GM12878 (cell line): ENCODE measurements around the gene PAK5. TPM values are rescaled to one million over a fixed set of nuclear protein-coding genes. Genes with fewer than 3 reads are reported as not detected.

Experiments used
- BHLHE40 ChIP-seq, 2 experiments: fragments of 450-650 bp in 1 of 2; IDR thresholded peaks; 2 replicates each; pipeline ENCODE4 v1.6.1; 2011 to 2017; ENCODE audit warnings: low read depth in 2 of 2, borderline replicate concordance in 1 of 2, improper control_type of control experiment in 1 of 2, low read length in 1 of 2, mild to moderate bottlenecking in 1 of 2
- EED ChIP-seq: sonication (generic); IDR thresholded peaks from 2 replicates; pipeline ENCODE4 v1.6.1; 2016; ENCODE audit warnings: antibody characterized with exemption, low read depth
- ESRRA ChIP-seq: IDR thresholded peaks from 2 replicates; pipeline ENCODE4 v1.6.1; 2012; ENCODE audit warnings: mild to moderate bottlenecking, low read length, improper control_type of control experiment
- TCF12 ChIP-seq: IDR thresholded peaks from 2 replicates; pipeline ENCODE4 v1.6.1; 2011; ENCODE audit warnings: low read depth, mild to moderate bottlenecking, low read length
- polyA plus RNA-seq, 11 experiments: library from polyadenylated mRNA; depleted of rRNA in 4 of 11; unstranded in 6 of 11; stranded (reverse) in 5 of 11; fragments of >200 nt; fragmentation: Nextera tagmentation in 4 of 11; fragmentation: Illumina TruSeq in 1 of 11; extraction: Ambion mirVana in 4 of 11; extraction: Trizol in 1 of 11; gene quantifications; 1 replicate in 1 of 11; 2 replicates in 10 of 11; pipeline versions ENCODE4 v1.2.1 to v1.2.3, GENCODE V29; 2011 to 2016; ENCODE audit warnings: inconsistent platforms in 2 of 11, missing spikeins in 2 of 11, low read depth in 1 of 11
- total RNA-seq, 4 experiments: library from RNA; depleted of rRNA in 3 of 4; stranded (reverse); fragments of >200 nt in 3 of 4; fragmentation: Illumina TruSeq in 1 of 4; extraction: Trizol in 1 of 4; gene quantifications; 2 replicates each; pipeline versions ENCODE4 v1.2.1 to v1.2.3, GENCODE V29; 2013 to 2021
- TF ChIP-seq, protein P1 (sequence below): IDR thresholded peaks from 2 replicates; pipeline ENCODE4 v1.6.1; 2012; ENCODE audit warnings: improper control_type of control experiment, low read depth, low read length; ENCODE audit not compliant: insufficient replicate concordance
- TF ChIP-seq, protein P2 (sequence below): fragments of 450-650 bp; IDR thresholded peaks from 2 replicates; pipeline ENCODE4 v1.6.1; 2017; ENCODE audit warnings: mild to moderate bottlenecking, moderate library complexity

Gene PAK5
- total and polyA plus RNA-seq, 10 of the 15 experiments (the other 5 are each of a cell fraction or from before 2014, with no cell fraction given) = not detected

DNA sequence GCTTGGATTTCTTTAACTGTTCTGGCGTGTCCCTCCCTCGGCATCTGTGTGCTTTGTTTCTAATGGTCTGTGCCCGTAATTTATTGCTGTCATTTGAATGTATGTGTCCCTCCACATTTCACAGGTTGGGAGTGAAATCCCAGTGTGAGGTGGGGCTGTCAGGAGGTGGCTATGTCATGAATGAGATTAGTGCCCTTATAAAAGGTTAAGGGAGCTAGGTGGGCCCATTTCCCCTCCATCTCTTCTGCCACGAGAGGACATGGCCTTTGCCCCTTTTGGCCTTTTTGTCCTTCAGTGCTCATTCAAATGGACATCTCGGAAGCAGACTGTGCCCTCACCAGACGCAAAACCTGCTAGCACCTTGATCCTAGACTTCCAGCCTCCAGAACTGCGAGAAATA is 228.2 kb downstream of the PAK5 start (continued):
- TF ChIP-seq, protein P1, sequence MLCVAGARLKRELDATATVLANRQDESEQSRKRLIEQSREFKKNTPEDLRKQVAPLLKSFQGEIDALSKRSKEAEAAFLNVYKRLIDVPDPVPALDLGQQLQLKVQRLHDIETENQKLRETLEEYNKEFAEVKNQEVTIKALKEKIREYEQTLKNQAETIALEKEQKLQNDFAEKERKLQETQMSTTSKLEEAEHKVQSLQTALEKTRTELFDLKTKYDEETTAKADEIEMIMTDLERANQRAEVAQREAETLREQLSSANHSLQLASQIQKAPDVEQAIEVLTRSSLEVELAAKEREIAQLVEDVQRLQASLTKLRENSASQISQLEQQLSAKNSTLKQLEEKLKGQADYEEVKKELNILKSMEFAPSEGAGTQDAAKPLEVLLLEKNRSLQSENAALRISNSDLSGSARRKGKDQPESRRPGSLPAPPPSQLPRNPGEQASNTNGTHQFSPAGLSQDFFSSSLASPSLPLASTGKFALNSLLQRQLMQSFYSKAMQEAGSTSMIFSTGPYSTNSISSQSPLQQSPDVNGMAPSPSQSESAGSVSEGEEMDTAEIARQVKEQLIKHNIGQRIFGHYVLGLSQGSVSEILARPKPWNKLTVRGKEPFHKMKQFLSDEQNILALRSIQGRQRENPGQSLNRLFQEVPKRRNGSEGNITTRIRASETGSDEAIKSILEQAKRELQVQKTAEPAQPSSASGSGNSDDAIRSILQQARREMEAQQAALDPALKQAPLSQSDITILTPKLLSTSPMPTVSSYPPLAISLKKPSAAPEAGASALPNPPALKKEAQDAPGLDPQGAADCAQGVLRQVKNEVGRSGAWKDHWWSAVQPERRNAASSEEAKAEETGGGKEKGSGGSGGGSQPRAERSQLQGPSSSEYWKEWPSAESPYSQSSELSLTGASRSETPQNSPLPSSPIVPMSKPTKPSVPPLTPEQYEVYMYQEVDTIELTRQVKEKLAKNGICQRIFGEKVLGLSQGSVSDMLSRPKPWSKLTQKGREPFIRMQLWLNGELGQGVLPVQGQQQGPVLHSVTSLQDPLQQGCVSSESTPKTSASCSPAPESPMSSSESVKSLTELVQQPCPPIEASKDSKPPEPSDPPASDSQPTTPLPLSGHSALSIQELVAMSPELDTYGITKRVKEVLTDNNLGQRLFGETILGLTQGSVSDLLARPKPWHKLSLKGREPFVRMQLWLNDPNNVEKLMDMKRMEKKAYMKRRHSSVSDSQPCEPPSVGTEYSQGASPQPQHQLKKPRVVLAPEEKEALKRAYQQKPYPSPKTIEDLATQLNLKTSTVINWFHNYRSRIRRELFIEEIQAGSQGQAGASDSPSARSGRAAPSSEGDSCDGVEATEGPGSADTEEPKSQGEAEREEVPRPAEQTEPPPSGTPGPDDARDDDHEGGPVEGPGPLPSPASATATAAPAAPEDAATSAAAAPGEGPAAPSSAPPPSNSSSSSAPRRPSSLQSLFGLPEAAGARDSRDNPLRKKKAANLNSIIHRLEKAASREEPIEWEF = no peak
- TF ChIP-seq ESRRA = no peak
- TF ChIP-seq TCF12 = no peak
- TF ChIP-seq, protein P2, sequence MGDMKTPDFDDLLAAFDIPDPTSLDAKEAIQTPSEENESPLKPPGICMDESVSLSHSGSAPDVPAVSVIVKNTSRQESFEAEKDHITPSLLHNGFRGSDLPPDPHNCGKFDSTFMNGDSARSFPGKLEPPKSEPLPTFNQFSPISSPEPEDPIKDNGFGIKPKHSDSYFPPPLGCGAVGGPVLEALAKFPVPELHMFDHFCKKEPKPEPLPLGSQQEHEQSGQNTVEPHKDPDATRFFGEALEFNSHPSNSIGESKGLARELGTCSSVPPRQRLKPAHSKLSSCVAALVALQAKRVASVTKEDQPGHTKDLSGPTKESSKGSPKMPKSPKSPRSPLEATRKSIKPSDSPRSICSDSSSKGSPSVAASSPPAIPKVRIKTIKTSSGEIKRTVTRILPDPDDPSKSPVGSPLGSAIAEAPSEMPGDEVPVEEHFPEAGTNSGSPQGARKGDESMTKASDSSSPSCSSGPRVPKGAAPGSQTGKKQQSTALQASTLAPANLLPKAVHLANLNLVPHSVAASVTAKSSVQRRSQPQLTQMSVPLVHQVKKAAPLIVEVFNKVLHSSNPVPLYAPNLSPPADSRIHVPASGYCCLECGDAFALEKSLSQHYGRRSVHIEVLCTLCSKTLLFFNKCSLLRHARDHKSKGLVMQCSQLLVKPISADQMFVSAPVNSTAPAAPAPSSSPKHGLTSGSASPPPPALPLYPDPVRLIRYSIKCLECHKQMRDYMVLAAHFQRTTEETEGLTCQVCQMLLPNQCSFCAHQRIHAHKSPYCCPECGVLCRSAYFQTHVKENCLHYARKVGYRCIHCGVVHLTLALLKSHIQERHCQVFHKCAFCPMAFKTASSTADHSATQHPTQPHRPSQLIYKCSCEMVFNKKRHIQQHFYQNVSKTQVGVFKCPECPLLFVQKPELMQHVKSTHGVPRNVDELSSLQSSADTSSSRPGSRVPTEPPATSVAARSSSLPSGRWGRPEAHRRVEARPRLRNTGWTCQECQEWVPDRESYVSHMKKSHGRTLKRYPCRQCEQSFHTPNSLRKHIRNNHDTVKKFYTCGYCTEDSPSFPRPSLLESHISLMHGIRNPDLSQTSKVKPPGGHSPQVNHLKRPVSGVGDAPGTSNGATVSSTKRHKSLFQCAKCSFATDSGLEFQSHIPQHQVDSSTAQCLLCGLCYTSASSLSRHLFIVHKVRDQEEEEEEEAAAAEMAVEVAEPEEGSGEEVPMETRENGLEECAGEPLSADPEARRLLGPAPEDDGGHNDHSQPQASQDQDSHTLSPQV = no peak
- no peak for TF ChIP-seq EED
- TF ChIP-seq BHLHE40 (IDR thresholded peaks at IDR 0.05; ENCODE audit: borderline replicate concordance in 1 of 2, low read depth in 2 of 2, low read length in 1 of 2) = no peak
